CD4-positive, alpha-beta memory T cell (primary cell): ENCODE data around the gene REC8. TPM values are rescaled to one million over a fixed set of nuclear protein-coding genes. Genes with fewer than 3 reads are reported as not detected.

ENCODE experiments used
- CTCF ChIA-PET: fragments of 350-600 bp; sonication (Branson Sonifier 250); formaldehyde crosslinking; loops from one replicate; lab custom pipeline; 2021; ENCODE audit warnings: inconsistent platforms; ENCODE audit not compliant: partially characterized antibody; lab: Charles Lee
- POLR2A ChIA-PET: fragments of 350-600 bp; sonication (Branson Sonifier 250); formaldehyde crosslinking; loops from one replicate; lab custom pipeline; 2021; ENCODE audit not compliant: partially characterized antibody; lab: Charles Lee
- DNase-seq, 5 donors: peaks; one replicate each; pipeline versions ENCODE4 v3.0.0 to v3.0.0-alpha.2; 2020 to 2022; ENCODE audit warnings: mixed read lengths in 1 of 5
- H3K27ac ChIP-seq: one replicate; pipeline ENCODE4 v1.7.0; 2013; ENCODE audit warnings: low read depth, low read length
- H3K27me3 ChIP-seq: 2 replicates; pipeline ENCODE4 v1.7.0; 2013; ENCODE audit warnings: mild to moderate bottlenecking, low read length, moderate library complexity; ENCODE audit not compliant: insufficient read depth
- H3K36me3 ChIP-seq: 2 replicates; pipeline ENCODE4 v1.7.0; 2013; ENCODE audit warnings: mild to moderate bottlenecking, low read length, moderate library complexity; ENCODE audit not compliant: insufficient read depth
- H3K4me1 ChIP-seq: 2 replicates; pipeline ENCODE4 v1.7.0; 2013; ENCODE audit warnings: mild to moderate bottlenecking, low read length, moderate library complexity; ENCODE audit not compliant: insufficient read depth
- H3K4me3 ChIP-seq, 2 donors: one replicate each; pipeline ENCODE4 v1.7.0; 2013; ENCODE audit warnings: low read length in 2 of 2, mild to moderate bottlenecking in 1 of 2
- H3K9me3 ChIP-seq, 2 donors: one replicate each; pipeline ENCODE4 v1.7.0; 2013; ENCODE audit warnings: low read length in 2 of 2, control low read depth in 1 of 2; ENCODE audit not compliant: control insufficient read depth in 1 of 2
- H3K27ac Mint-ChIP-seq, 7 donors: one replicate each; pipeline ENCODE4 v1.8.0; 2020 to 2021; ENCODE audit warnings: mixed read lengths in 7 of 7, mild to moderate bottlenecking in 6 of 7, inconsistent platforms in 3 of 7, moderate library complexity in 3 of 7
- H3K27me3 Mint-ChIP-seq, 2 donors: one replicate each; pipeline ENCODE4 v1.8.0; 2020 to 2021; ENCODE audit warnings: mixed read lengths in 2 of 2
- H3K36me3 Mint-ChIP-seq, 2 donors: one replicate each; pipeline ENCODE4 v1.8.0; 2020 to 2021; ENCODE audit warnings: mixed read lengths in 2 of 2, inconsistent platforms in 1 of 2, mild to moderate bottlenecking in 1 of 2
- H3K4me1 Mint-ChIP-seq, 4 donors: one replicate each; pipeline ENCODE4 v1.8.0; 2020 to 2021; ENCODE audit warnings: mixed read lengths in 4 of 4, mild to moderate bottlenecking in 1 of 4
- H3K4me3 Mint-ChIP-seq, 8 donors: one replicate each; pipeline ENCODE4 v1.8.0; 2020 to 2021; ENCODE audit warnings: mixed read lengths in 8 of 8, mild to moderate bottlenecking in 7 of 8, moderate library complexity in 6 of 8, inconsistent platforms in 3 of 8
- H3K9me3 Mint-ChIP-seq, 8 donors: one replicate each; pipeline ENCODE4 v1.8.0; 2020 to 2021; ENCODE audit warnings: mixed read lengths in 8 of 8, mild to moderate bottlenecking in 5 of 8, inconsistent platforms in 3 of 8, moderate library complexity in 1 of 8
- intact Hi-C: fragments of 100-400 bp; cut with micrococcal nuclease; formaldehyde crosslinking; loops from one replicate; pipeline ENCODE4 v1.15.1; 2023
- polyA plus RNA-seq, 2 donors: library from polyadenylated mRNA; unstranded; fragments of 300-500 nt; fragmentation: Illumina TruSeq; gene quantifications; one replicate each; pipeline ENCODE4 v1.2.3, GENCODE V29; 2021
- total RNA-seq, 2 experiments: library from RNA; stranded (reverse); gene quantifications; one replicate each; pipeline ENCODE4 v1.2.3, GENCODE V29; 2021

The REC8 gene
- total and polyA plus RNA-seq, 4 experiments from 2014 or later, result 2.8 to 30.5 (median 18.8) TPM

DNA sequence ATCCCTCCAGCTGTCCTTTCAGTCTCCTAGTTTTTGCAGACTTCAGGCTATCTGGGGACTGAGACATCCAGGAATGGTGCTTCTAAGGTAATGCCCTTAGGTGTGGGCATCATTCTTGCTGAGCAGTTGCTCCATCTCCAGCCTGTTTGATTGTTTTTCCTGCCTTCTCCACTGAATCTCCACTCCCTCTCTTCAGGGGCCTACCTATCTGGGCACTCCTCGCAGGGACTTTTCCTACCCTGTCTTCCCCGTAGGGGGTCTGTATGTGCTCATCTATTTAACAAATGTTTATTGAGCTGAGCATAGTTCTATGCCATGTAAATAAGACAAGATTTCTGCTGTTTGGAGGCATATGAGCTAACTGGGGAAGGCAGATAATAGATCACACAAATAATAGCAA, 38.9 kb upstream of the REC8 start:
- H3K4me3 Mint-ChIP-seq, result peak overlapping the region in 4 of 8 donors; percentile 60 to 87 (median 63)
- intact Hi-C loops, result no loop called here
- Histone ChIP-seq H3K27me3 (no peaks in the 10 kb centered on the region), H3K27ac (peak overlapping the region; percentile 41), H3K4me1 (peaks cover 40% of the 10 kb centered on the region), H3K9me3 (no peaks in the 10 kb centered on the region), H3K4me3 (no peak overlapping the region), H3K36me3 (peaks cover 10% of the 10 kb centered on the region)
- peaks cover 26 to 48% (median 35%) of the 10 kb centered on the region in 4 donors for H3K4me1 Mint-ChIP-seq
- no peak for DNase-seq
- H3K27me3 Mint-ChIP-seq, result no peaks in the 10 kb centered on the region
- H3K9me3 Mint-ChIP-seq, result peaks cover 0 to 2% (median 0%) of the 10 kb centered on the region in 8 donors
- ChIA-PET POLR2A (interaction anchor here (1.0 to 16.1 kb wide), 7 partner anchors 8 to 81 kb away, joined by 4 to 347 read pairs (median 7); partner anchors contain the start of genes CARMIL3, DCAF11, EMC9 and IPO4), CTCF (interaction anchor here (1.2 to 6.4 kb wide), 5 partner anchors 17 to 43 kb away, joined by 4 to 53 read pairs (median 5); partner anchors contain the start of genes DCAF11, IRF9 and NRL)
- H3K27ac Mint-ChIP-seq, result peak overlapping the region; percentile 85 to 96 (median 90)
- peaks cover 7 to 14% of the 10 kb centered on the region in 2 donors for H3K36me3 Mint-ChIP-seq

DNA sequence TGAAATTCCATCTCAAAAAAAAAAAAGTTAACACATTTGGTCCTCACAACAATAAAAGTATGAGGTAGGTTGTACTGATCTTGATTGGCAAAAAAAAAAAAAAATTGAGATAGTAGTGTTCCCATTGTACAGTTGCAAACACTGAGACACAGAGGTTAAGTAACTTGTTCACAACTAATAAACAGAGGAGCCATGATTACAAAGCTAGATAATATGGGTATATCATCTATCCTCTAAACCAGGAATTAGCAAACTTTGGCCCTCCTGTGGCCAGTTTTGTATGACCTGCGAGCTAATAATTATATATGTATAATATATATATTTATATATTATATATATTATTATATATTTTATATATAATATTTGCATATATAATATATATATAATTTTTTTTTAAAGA, 38.1 kb upstream of the REC8 start:
- Histone ChIP-seq H3K27me3 (no peaks in the 10 kb centered on the region), H3K4me3 (no peak overlapping the region), H3K4me1 (peaks cover 47% of the 10 kb centered on the region), H3K36me3 (peaks cover 16% of the 10 kb centered on the region), H3K9me3 (no peaks in the 10 kb centered on the region), H3K27ac (no peak overlapping the region)
- Mint-ChIP-seq H3K36me3 (peaks cover 11 to 22% of the 10 kb centered on the region in 2 donors), H3K27me3 (no peaks in the 10 kb centered on the region), H3K9me3 (peaks cover 0 to 4% (median 0%) of the 10 kb centered on the region in 8 donors), H3K4me1 (peaks cover 29 to 56% (median 41%) of the 10 kb centered on the region in 4 donors), H3K27ac (no peak overlapping the region), H3K4me3 (peak overlapping the region in 2 of 8 donors; percentile 8 to 46)
- ChIA-PET CTCF (interaction anchor here (0.7 to 6.4 kb wide), 5 partner anchors 18 to 27 kb away, joined by 4 to 53 read pairs (median 5); partner anchors contain the start of genes DCAF11, IRF9 and NRL), POLR2A (interaction anchor here (0.7 to 16.1 kb wide), 5 partner anchors 13 to 61 kb away, joined by 3 to 347 read pairs (median 8); partner anchors contain the start of genes DCAF11, IPO4, NRL and PSME2)
- intact Hi-C loops, result no loop called here
- DNase-seq, result no peak

DNA sequence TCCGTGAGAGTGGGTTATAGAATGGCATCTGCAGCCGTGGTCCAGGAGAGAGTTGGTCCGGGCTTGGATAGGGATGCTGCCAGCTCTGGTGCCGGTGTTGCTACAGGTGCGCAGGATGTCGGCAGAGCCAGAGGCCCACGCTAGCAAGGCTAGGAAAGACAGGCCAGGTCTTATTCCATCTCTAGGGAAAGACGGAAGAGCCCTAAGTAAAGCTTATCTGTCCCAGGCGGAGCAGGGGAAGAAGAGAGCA, 36.4 kb upstream of the REC8 start:
- ChIA-PET CTCF (interaction anchor here (0.7 to 6.4 kb wide), 12 partner anchors 11 to 198 kb away, joined by 3 to 53 read pairs (median 4); partner anchors contain the start of genes CIDEB, DCAF11, IRF9 and NRL), POLR2A (interaction anchor here (0.7 to 16.1 kb wide), 26 partner anchors 9 to 815 kb away, joined by 3 to 347 read pairs (median 11); partner anchors contain the start of genes CARMIL3, CBLN3, CHMP4A and DCAF11)
- Mint-ChIP-seq H3K27me3 (no peaks in the 10 kb centered on the region), H3K4me1 (peaks cover 37 to 70% (median 54%) of the 10 kb centered on the region in 4 donors), H3K4me3 (peak overlapping the region; percentile 87 to 94 (median 91)), H3K9me3 (peaks cover 0 to 4% (median 0%) of the 10 kb centered on the region in 8 donors), H3K36me3 (peaks cover 23 to 32% of the 10 kb centered on the region in 2 donors), H3K27ac (peak overlapping the region; percentile 86 to 96 (median 94))
- Histone ChIP-seq H3K4me3 (peak overlapping the region; percentile 11 to 87), H3K27ac (peak overlapping the region; percentile 84), H3K36me3 (peaks cover 22% of the 10 kb centered on the region), H3K27me3 (no peaks in the 10 kb centered on the region), H3K9me3 (no peaks in the 10 kb centered on the region), H3K4me1 (peaks cover 59% of the 10 kb centered on the region)
- no peak for DNase-seq
- intact Hi-C loops, result no loop called here

DNA sequence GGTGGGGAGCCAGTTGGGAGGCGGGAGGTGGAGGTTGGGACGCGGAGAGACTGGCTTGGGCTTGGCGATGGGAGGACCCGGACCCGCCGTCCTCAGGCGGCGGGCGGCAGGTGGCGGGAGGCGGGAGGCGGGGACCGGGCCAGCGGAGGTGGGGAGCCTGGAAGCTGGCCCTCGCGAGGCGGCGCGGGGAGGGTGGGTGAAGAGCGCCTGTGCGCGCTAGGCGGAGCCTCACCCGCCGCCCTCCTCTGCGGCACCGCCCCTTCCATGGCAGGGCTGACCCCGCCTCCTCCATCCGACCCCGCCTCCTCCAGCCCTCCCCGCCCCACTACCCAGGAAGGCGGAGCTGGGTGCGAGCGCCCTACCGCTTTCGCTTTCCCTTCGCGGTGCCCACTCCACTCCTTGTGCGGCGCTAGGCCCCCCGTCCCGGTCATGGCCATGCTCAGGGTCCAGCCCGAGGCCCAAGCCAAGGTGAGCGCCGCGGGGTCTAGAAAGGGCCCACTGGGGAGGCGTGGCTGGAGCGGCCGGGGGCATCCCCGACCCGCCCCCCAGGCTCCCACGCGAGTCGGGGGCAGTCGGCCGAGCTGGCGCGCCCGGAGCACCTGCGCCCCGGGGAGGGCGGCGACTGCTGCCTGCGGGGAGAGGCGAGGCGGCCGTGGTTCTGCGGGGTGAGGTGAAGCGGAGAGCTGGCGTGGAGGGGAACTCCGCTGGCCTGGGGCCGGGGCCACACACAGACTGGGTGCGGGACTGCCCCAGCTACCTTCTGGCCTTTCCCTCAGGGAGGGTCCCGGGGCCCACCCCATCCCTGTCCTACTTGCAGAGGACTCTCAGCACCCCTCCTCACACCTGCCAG, 35.8 kb upstream of the REC8 start, which contains the start of gene PSME1:
Gene PSME1 (plus strand): TSS at position 361 of the 850 bp plus-strand sequence. CDS start 69 bp downstream, at position 430.
- peaks cover 59% of the 10 kb centered on the region for H3K4me1 ChIP-seq

DNA sequence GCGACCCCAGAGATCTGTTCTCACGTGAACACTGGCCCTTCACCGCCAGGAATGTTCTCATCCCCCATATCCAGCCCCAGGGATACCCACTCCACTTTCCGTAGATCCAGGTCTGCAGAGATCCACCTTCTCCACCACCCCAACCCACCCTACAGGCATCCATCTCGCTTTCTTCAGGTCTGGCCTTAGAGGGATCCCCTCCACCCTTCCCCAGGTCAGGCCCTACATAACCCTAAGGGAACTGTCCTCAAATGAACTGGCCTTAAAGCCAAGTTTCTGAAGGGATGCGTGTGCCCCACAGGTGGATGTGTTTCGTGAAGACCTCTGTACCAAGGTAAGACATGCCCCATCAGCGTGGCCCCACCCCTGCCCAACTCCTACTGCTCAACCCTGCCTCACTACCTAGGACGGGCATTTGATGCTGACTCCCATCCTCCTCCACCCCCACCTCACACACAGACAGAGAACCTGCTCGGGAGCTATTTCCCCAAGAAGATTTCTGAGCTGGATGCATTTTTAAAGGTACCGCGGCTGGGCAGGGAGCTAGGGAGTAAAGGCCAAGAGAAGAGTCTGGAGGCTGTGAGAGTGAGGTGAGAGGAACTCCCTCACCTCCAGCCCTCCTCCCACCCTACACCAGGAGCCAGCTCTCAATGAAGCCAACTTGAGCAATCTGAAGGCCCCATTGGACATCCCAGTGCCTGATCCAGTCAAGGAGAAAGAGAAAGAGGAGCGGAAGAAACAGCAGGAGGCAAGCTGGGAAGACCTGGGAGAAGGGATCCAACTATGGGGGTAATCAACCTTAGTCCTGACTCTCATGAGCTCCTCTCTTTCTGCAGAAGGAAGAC, 35.0 kb upstream of the REC8 start:
- POLR2A ChIA-PET, result interaction anchor here (0.6 to 16.1 kb wide), 23 partner anchors 9 to 674 kb away, joined by 3 to 347 read pairs (median 14); partner anchors contain the start of genes CARMIL3, CBLN3, CHMP4A and DCAF11
- H3K9me3 ChIP-seq, result no peaks in the 10 kb centered on the region
- Mint-ChIP-seq H3K27ac (peak overlapping the region; percentile 88 to 94 (median 91)), H3K4me1 (peaks cover 34 to 75% (median 53%) of the 10 kb centered on the region in 4 donors), H3K4me3 (peak overlapping the region; percentile 87 to 94 (median 92)), H3K27me3 (no peaks in the 10 kb centered on the region), H3K9me3 (peaks cover 0 to 4% (median 0%) of the 10 kb centered on the region in 8 donors), H3K36me3 (peaks cover 23 to 42% of the 10 kb centered on the region in 2 donors)
- H3K36me3 ChIP-seq, result peaks cover 22% of the 10 kb centered on the region
- DNase-seq, result no peak
- peak overlapping the region; percentile 30 to 87 for H3K4me3 ChIP-seq
- H3K27me3 ChIP-seq, result no peaks in the 10 kb centered on the region
- intact Hi-C loops, result loop anchor here (1.0 to 2.0 kb wide), 4 partner anchors 10 to 580 kb away; partner anchors contain the start of genes DCAF11, IRF9, NRL and RNF31
- H3K4me1 ChIP-seq, result peaks cover 56% of the 10 kb centered on the region
- H3K27ac ChIP-seq, result peak overlapping the region; percentile 84
- CTCF ChIA-PET, result interaction anchor here (0.7 to 6.4 kb wide), 11 partner anchors 9 to 197 kb away, joined by 3 to 53 read pairs (median 7); partner anchors contain the start of genes DCAF11, IRF9, NRL and PSME2

More for the DNA sequence above, 35.8 kb upstream of the REC8 start, which contains the start of gene PSME1:
- POLR2A ChIA-PET, result interaction anchor here (0.6 to 16.1 kb wide), 27 partner anchors 10 to 815 kb away, joined by 3 to 347 read pairs (median 9); partner anchors contain the start of genes CARMIL3, CBLN3, CHMP4A and DCAF11
- Histone ChIP-seq H3K27me3 (no peaks in the 10 kb centered on the region), H3K4me3 (peak within 1 kb of the TSS; percentile 30 to 87), H3K27ac (peak within 1 kb of the TSS; percentile 84), H3K9me3 (no peaks in the 10 kb centered on the region), H3K36me3 (peaks cover 22% of the 10 kb centered on the region)
- CTCF ChIA-PET, result interaction anchor here (0.7 to 6.4 kb wide), 14 partner anchors 10 to 198 kb away, joined by 3 to 53 read pairs (median 5); partner anchors contain the start of genes CIDEB, DCAF11, IRF9 and NRL
- H3K27me3 Mint-ChIP-seq, result no peaks in the 10 kb centered on the region
- H3K9me3 Mint-ChIP-seq, result peaks cover 0 to 4% (median 0%) of the 10 kb centered on the region in 8 donors
- peak; percentile 92 to 94 (median 93) for DNase-seq
- peaks cover 35 to 70% (median 55%) of the 10 kb centered on the region in 4 donors for H3K4me1 Mint-ChIP-seq
- peak within 1 kb of the TSS; percentile 87 to 94 (median 92) for H3K4me3 Mint-ChIP-seq
- intact Hi-C loops, result loop anchor here (1.0 to 2.0 kb wide), 4 partner anchors 11 to 579 kb away; partner anchors contain the start of genes DCAF11, IRF9, NRL and RNF31
- peaks cover 23 to 35% of the 10 kb centered on the region in 2 donors for H3K36me3 Mint-ChIP-seq
- peak within 1 kb of the TSS; percentile 88 to 96 (median 94) for H3K27ac Mint-ChIP-seq
